ENCODE measurements around the gene TMEM184B. TPM values are rescaled to one million over a fixed set of nuclear protein-coding genes. Genes with fewer than 3 reads are reported as not detected.

Gene TMEM184B
- polyA plus RNA-seq, 1 experiment = 75.5 TPM

DNA sequence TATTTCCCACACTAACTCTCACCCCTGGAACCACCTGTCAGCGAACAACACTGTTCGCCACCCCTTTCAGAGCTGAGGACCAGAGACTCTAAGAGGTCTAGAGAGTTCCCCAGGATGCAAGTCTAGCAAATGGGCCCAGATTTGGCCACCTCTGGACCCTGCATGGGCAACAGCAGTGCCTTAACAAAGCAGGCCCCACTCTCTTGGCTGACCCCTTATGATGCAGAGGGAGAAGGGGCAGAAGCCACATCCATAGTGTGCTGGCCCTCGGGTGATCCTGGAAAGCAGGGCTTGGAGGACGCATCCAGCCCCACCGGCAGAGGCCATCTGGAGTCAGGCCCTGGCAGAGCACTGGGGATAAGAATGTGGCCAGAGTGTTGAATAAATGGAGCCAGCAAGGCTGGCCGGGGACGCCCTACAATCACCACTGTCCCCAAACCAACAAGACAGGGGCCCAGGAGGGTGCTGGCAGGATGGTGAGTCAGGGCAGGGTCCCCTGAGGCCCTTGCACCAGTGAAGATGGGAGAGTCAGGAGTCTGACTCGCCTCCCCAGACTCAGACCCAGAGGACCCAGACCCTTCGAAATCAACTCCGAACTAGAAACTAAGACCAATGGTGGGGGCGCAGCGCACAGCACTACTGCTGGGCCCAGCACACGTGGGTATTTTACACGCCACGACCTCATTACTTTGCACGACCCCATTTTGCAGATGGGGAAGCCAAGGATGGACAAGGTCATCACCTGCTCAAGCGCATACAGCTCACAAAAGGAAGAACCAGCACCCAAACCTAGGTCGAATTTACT, 37.9 kb upstream of the TMEM184B start:
- no peak overlapping the region for H3K4me3 ChIP-seq (ENCODE audit: low read depth, low read length)
- POLR2A ChIA-PET = no interaction called here

DNA sequence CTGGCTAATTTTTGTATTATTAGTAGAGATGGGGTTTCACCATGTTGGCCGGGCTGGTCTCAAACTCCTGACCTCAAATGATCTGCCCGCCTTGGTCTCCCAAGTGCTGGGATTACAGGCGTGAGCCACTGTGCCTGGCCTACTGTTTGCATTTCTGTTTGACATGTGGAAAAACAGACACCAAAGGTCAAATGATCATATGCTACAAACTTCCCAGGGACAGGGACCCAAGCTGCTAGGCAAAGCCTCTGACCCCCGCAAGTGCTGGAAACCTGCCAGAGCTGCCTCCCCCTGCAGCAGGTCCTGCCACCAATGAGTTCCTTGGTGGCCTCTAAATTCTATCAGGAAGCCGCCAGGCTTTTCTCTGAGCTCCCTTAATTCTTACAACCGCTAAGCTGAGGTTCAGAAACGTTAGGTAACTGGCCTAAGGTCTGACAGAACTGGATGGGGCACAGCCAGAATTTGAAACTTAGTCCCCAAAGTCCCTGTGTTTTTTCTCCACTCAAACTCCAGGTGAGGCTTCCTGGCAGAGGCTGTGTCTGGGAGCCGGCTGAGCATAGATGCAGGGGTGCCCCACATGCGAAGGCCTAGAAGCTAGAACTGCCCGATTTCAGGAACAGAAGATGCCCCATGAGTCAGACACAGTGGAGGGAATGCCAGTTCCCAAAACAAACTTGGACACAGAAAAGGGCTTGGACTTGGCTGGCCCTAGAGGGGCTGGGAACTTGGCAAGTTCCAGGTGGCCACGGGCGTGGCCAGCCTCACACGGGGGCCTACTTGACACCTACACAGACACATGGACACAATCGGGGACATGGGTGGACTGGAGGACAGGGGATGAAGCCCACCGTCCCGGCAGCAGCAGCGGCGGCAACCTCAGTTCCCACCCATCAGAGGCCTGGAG, 37.1 kb upstream of the TMEM184B start:
- peaks cover 32% of the 10 kb centered on the region for H3K36me3 ChIP-seq (ENCODE audit: control insufficient read depth, insufficient read depth, low read length)
- no peak for DNase-seq (ENCODE audit: low read depth)
- no peak overlapping the region for H3K4me3 ChIP-seq (ENCODE audit: low read depth, low read length)
- CTCF ChIA-PET = no interaction called here
- POLR2A ChIA-PET = interaction anchor here (0.5 kb wide), 1 partner anchor 8 kb away, joined by 3 read pairs; no protein-coding TSS in a partner anchor
- no peaks in the 10 kb centered on the region for H3K27me3 ChIP-seq (ENCODE audit: control insufficient read depth, insufficient read depth, low read length)
- TF ChIP-seq, protein P1, sequence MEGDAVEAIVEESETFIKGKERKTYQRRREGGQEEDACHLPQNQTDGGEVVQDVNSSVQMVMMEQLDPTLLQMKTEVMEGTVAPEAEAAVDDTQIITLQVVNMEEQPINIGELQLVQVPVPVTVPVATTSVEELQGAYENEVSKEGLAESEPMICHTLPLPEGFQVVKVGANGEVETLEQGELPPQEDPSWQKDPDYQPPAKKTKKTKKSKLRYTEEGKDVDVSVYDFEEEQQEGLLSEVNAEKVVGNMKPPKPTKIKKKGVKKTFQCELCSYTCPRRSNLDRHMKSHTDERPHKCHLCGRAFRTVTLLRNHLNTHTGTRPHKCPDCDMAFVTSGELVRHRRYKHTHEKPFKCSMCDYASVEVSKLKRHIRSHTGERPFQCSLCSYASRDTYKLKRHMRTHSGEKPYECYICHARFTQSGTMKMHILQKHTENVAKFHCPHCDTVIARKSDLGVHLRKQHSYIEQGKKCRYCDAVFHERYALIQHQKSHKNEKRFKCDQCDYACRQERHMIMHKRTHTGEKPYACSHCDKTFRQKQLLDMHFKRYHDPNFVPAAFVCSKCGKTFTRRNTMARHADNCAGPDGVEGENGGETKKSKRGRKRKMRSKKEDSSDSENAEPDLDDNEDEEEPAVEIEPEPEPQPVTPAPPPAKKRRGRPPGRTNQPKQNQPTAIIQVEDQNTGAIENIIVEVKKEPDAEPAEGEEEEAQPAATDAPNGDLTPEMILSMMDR (IDR thresholded peaks at IDR 0.05; ENCODE audit: insufficient read depth, low read depth, low read length) = no peak

More for the DNA sequence above, 37.9 kb upstream of the TMEM184B start:
- Histone ChIP-seq H3K27me3 (ENCODE audit: control insufficient read depth, insufficient read depth, low read length) (no peaks in the 10 kb centered on the region), H3K36me3 (ENCODE audit: control insufficient read depth, insufficient read depth, low read length) (peaks cover 32% of the 10 kb centered on the region)
- DNase-seq (ENCODE audit: low read depth) = no peak
- CTCF ChIA-PET = no interaction called here
- TF ChIP-seq, protein P1 (IDR thresholded peaks at IDR 0.05; ENCODE audit: insufficient read depth, low read depth, low read length) = no peak

DNA sequence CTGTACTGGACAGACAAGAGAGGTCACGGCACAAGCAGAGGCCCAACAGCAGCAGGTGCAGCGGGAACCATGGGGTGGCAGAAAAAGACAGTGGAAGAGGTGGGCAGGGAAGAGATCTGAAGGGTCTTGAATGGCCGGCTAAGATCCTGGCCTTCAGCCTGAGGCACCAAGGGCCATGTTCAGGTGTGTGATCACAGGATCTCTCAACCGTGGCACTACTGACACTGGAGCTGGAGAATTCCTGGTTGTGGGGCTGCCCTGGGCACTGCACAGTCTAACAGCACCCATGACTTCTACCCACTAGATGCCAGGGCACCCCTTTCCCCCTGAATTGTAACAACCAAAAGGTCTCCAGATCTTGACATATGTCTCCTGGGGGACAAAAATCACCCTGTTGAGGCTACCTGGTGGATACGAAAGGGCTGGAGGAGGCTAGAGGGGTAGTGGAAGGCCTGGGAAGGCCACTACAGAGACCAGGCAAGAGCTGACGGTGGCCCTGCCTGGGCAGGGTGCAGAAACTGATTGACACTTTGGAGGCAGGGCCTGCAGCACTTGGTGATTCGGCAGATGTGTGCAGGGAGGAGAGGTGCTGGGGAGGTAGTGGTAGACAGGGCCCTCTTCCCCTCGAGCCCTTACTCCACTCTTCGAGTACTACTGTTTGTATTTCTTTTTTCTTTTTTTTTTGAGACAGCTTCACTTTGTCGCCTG, 36.1 kb upstream of the TMEM184B start:
- TF ChIP-seq, protein P1 (IDR thresholded peaks at IDR 0.05; ENCODE audit: insufficient read depth, low read depth, low read length) = no peak
- ChIA-PET CTCF (interaction anchor here (0.6 kb wide), 1 partner anchor 206 kb away, joined by 3 read pairs; no protein-coding TSS in a partner anchor), POLR2A (interaction anchor here (0.5 kb wide), 1 partner anchor 9 kb away, joined by 3 read pairs; no protein-coding TSS in a partner anchor)
- peaks cover 34% of the 10 kb centered on the region for H3K36me3 ChIP-seq (ENCODE audit: control insufficient read depth, insufficient read depth, low read length)
- H3K27me3 ChIP-seq (ENCODE audit: control insufficient read depth, insufficient read depth, low read length) = no peaks in the 10 kb centered on the region
- DNase-seq (ENCODE audit: low read depth) = no peak
- H3K4me3 ChIP-seq (ENCODE audit: low read depth, low read length) = no peak overlapping the region

DNA sequence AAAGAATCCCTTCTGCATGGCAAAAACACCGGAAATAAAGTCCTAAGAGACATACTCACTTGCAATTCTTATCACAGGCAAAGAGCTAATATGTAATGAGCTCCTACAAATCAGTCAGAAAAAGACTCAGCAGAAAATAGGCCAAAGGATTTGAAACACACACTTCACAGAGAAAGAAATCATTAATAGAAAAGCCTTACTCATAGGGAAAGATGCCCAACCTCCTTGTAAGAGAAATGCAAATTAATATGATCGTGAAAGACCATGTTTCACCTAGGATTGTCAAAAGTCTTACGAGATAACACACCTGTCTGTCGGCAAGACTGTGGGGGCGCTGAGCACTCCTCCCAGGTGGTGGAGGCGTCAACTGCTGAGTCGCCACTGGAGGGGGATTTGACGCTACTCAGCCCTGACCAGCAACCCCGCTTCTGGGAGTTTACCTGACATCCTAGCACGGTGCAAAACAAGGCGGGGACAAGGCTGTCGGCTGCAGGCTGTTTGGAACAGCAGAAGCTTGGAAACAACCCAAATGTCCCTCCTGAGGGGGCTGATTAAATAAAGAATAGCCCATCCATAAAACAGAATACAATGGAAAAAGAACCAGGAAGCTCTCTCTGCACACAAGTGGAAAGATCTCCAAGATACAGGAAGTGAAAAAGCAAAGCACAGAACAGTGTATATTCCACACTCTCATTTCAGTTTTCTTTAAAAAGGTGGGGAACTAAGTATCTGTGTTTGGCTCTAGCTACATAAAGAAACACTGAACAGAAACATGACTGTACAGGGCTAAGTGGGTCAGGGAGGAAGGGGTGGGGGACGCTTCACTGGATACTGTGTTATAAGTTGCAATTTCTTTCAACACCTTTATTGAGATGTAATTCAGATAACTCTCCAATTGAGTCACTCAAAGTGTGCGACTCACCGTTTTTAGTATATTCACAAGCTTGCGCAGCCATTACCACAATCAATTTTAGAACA, 33.0 kb upstream of the TMEM184B start:
- no peak overlapping the region for H3K4me3 ChIP-seq (ENCODE audit: low read depth, low read length)
- no peak for DNase-seq (ENCODE audit: low read depth)
- H3K27me3 ChIP-seq (ENCODE audit: control insufficient read depth, insufficient read depth, low read length) = no peaks in the 10 kb centered on the region
- ChIA-PET CTCF (interaction anchor here (0.6 to 1.0 kb wide), 4 partner anchors 19 to 1022 kb away, joined by 3 to 4 read pairs (median 3); partner anchors contain the start of gene TOMM22), POLR2A (interaction anchor here (0.6 kb wide), 2 partner anchors 27 to 94 kb away, joined by 3 to 4 read pairs; no protein-coding TSS in a partner anchor)
- peaks cover 49% of the 10 kb centered on the region for H3K36me3 ChIP-seq (ENCODE audit: control insufficient read depth, insufficient read depth, low read length)
- TF ChIP-seq, protein P1 (IDR thresholded peaks at IDR 0.05; ENCODE audit: insufficient read depth, low read depth, low read length) = no peak
